ENCODE measurements around the gene SEMA3F. TPM values are rescaled to one million over a fixed set of nuclear protein-coding genes. Genes with fewer than 3 reads are reported as not detected.
A peak's percentile ranks its signal among the peaks of the same experiment; 100 is the strongest.

Gene SEMA3F
- total RNA-seq, 1 donor from 2014 or later = 65.6 TPM

- no peak for ATAC-seq
- TF ChIP-seq CTCF (IDR thresholded peaks at IDR 0.05) = no peak
- DNase-seq = no peak
- no peak overlapping the region for H3K27ac ChIP-seq
- H3K27me3 ChIP-seq = peaks cover 1% of the 10 kb centered on the region
- no peak overlapping the region for H3K4me3 ChIP-seq
- H3K36me3 ChIP-seq = no peaks in the 10 kb centered on the region
- intact Hi-C loops (cut with DNase I) = loop anchor here (5.0 kb wide), 1 partner anchor 65 kb away; no protein-coding TSS in a partner anchor
- H3K4me1 ChIP-seq = peaks cover 1% of the 10 kb centered on the region
- no peaks in the 10 kb centered on the region for H3K9me3 ChIP-seq
These were observed 32.6 kb downstream of the SEMA3F start for GRCh38 chr3:50187750-50188149.

- ATAC-seq = peak; percentile 75
- Histone ChIP-seq H3K4me1 (peaks cover 7% of the 10 kb centered on the region), H3K27me3 (peaks cover 17% of the 10 kb centered on the region), H3K36me3 (no peaks in the 10 kb centered on the region), H3K27ac (no peak overlapping the region), H3K9me3 (no peaks in the 10 kb centered on the region), H3K4me3 (no peak overlapping the region)
- DNase-seq = no peak
- TF ChIP-seq CTCF (IDR thresholded peaks at IDR 0.05) = peak; percentile 68
- intact Hi-C loops (cut with DNase I) = loop anchor here (5.0 kb wide), 1 partner anchor 67 kb away; no protein-coding TSS in a partner anchor
These were observed 34.1 kb downstream of the SEMA3F start for GRCh38 chr3:50189274-50189673.

GRCh38 chr3:50189989-50190388 is 34.9 kb downstream of the SEMA3F start:
- intact Hi-C loops (cut with DNase I) = loop anchor here (5.0 kb wide), 3 partner anchors 37 to 82 kb away; no protein-coding TSS in a partner anchor
- ATAC-seq (no peak), DNase-seq (no peak)
- no peak overlapping the region for H3K4me3 ChIP-seq
- no peaks in the 10 kb centered on the region for H3K36me3 ChIP-seq
- H3K9me3 ChIP-seq = no peaks in the 10 kb centered on the region
- H3K27ac ChIP-seq = no peak overlapping the region
- peaks cover 23% of the 10 kb centered on the region for H3K27me3 ChIP-seq
- TF ChIP-seq CTCF (IDR thresholded peaks at IDR 0.05) = no peak
- peaks cover 11% of the 10 kb centered on the region for H3K4me1 ChIP-seq

GRCh38 chr3:50190936-50191660 is 36.0 kb downstream of the SEMA3F start, which contains the start of gene GNAT1:
TSS of gene GNAT1 (plus strand) at chr3:50191610. CDS start at chr3:50191726, 116 bp downstream.
- H3K4me3 ChIP-seq = no peak within 1 kb of the TSS
- DNase-seq = no peak
- peaks cover 23% of the 10 kb centered on the region for H3K27me3 ChIP-seq
- TF ChIP-seq CTCF (IDR thresholded peaks at IDR 0.05) = no peak
- H3K36me3 ChIP-seq = no peaks in the 10 kb centered on the region
- no peak within 1 kb of the TSS for H3K27ac ChIP-seq
- peak; percentile 1 for ATAC-seq
- H3K4me1 ChIP-seq = peaks cover 11% of the 10 kb centered on the region
- intact Hi-C loops (cut with DNase I) = loop anchor here (5.0 kb wide), 2 partner anchors 36 to 81 kb away; no protein-coding TSS in a partner anchor
- no peaks in the 10 kb centered on the region for H3K9me3 ChIP-seq

GRCh38 chr3:50192124-50192523 is 37.0 kb downstream of the SEMA3F start:
- Histone ChIP-seq H3K36me3 (no peaks in the 10 kb centered on the region), H3K27ac (no peak overlapping the region), H3K4me1 (peaks cover 11% of the 10 kb centered on the region), H3K27me3 (peaks cover 23% of the 10 kb centered on the region), H3K9me3 (no peaks in the 10 kb centered on the region), H3K4me3 (no peak overlapping the region)
- DNase-seq (no peak), ATAC-seq (no peak)
- intact Hi-C loops (cut with DNase I) = loop anchor here (5.0 kb wide), 2 partner anchors 35 to 80 kb away; no protein-coding TSS in a partner anchor
- TF ChIP-seq CTCF (IDR thresholded peaks at IDR 0.05) = no peak
